HCT116 (cell line): ENCODE results near the gene CCDC30. TPM values are rescaled to one million over a fixed set of nuclear protein-coding genes. Genes with fewer than 3 reads are reported as not detected.

Source experiments
- ATAC-seq: fragments of 200-7000 bp; cut with Tn5 transposase; 2 replicates; pipeline ENCODE4 v1.9.1; 2020; ENCODE audit warnings: mild to moderate bottlenecking, moderate library complexity
- BruUV-seq: library from RNA; stranded (reverse); fragments of 400-500 nt; replicated peaks from 2 replicates; lab custom pipeline; 2021; lab: Mats Ljungman, UMichigan
- CTCF ChIA-PET: fragments of 300-600 bp; sonication (Branson Sonifier 250); formaldehyde crosslinking; loops from one replicate; lab custom pipeline; 2021; ENCODE audit warnings: antibody characterized with exemption; lab: Charles Lee
- POLR2A ChIA-PET: fragments of 300-600, 350-600 bp; sonication (Branson Sonifier 250); formaldehyde crosslinking; loops from one replicate; lab custom pipeline; 2021; ENCODE audit warnings: antibody characterized with exemption; lab: Charles Lee
- RAD21 ChIA-PET, 2 experiments: fragments of 300-600 bp; sonication (Branson Sonifier 250); formaldehyde crosslinking; loops; one replicate each; lab custom pipeline; 2023; ENCODE audit warnings: low total read pairs in 2 of 2; ENCODE audit not compliant: uncharacterized antibody in 2 of 2, unreplicated experiment in 2 of 2, low non-redundant PET in 1 of 2; lab: Charles Lee
- DNase-seq: peaks from one replicate; pipeline ENCODE4 v3.0.0-alpha.2; 2010; ENCODE audit warnings: low read depth, low spot score
- H2AFZ ChIP-seq: fragments of 200-600 bp; shearing (Covaris generic), sonication (generic); 2 replicates; pipeline ENCODE4 v1.6.1; 2017; ENCODE audit warnings: low read depth, mixed run types, mixed read lengths, antibody characterized with exemption, low read length; ENCODE audit not compliant: poor library complexity, severe bottlenecking
- H3K27ac ChIP-seq: 2 replicates; pipeline ENCODE4 v1.5.1; 2012; ENCODE audit warnings: low read depth, low read length
- H3K27me3 ChIP-seq: fragments of 200-600 bp; sonication (generic); 2 replicates; pipeline ENCODE4 v1.6.1; 2016; ENCODE audit warnings: mixed run types, low read length, mixed read lengths; ENCODE audit not compliant: insufficient read depth
- H3K36me3 ChIP-seq, 2 experiments: fragments of 200-500 bp in 1 of 2; fragments of 200-600 bp in 1 of 2; sonication (Bioruptor generic) in 1 of 2; sonication (generic) in 1 of 2; 2 replicates each; pipeline versions ENCODE4 v1.5.1 to v1.6.1; 2014 to 2016; ENCODE audit warnings: low read length in 2 of 2, inconsistent platforms in 1 of 2, mixed read lengths in 1 of 2, mixed run types in 1 of 2; ENCODE audit not compliant: insufficient read depth in 2 of 2, control insufficient read depth in 1 of 2
- H3K4me1 ChIP-seq, 2 experiments: fragments of 200-600 bp in 1 of 2; sonication (generic) in 1 of 2; 2 replicates each; pipeline versions ENCODE4 v1.5.1 to v1.6.1; 2012 to 2017; ENCODE audit warnings: low read length in 2 of 2, inconsistent platforms in 1 of 2, mild to moderate bottlenecking in 1 of 2, mixed read lengths in 1 of 2, mixed run types in 1 of 2, moderate library complexity in 1 of 2; ENCODE audit not compliant: insufficient read depth in 2 of 2, control insufficient read depth in 1 of 2
- H3K4me2 ChIP-seq: fragments of 200-600 bp; sonication (generic); 2 replicates; pipeline ENCODE4 v1.6.1; 2017; ENCODE audit warnings: mixed run types, low read length, mixed read lengths
- H3K4me3 ChIP-seq, 2 experiments: fragments of 200-600 bp in 1 of 2; sonication (generic) in 1 of 2; replicated peaks in 1 of 2; 2 replicates each; pipeline ENCODE4 v1.5.1; 2011 to 2016; ENCODE audit warnings: low read length in 2 of 2, control low read depth in 1 of 2, low read depth in 1 of 2, mild to moderate bottlenecking in 1 of 2, mixed read lengths in 1 of 2, mixed run types in 1 of 2
- H3K79me2 ChIP-seq: fragments of 200-600 bp; sonication (generic); 2 replicates; pipeline ENCODE4 v1.6.1; 2017; ENCODE audit warnings: mild to moderate bottlenecking, mixed run types, low read length, moderate library complexity, mixed read lengths; ENCODE audit not compliant: insufficient read depth
- H3K9ac ChIP-seq: fragments of 200-600 bp; sonication (generic); 2 replicates; pipeline ENCODE4 v1.6.1; 2016; ENCODE audit warnings: low read length, mixed read lengths
- H3K9me2 ChIP-seq: fragments of 200-600 bp; sonication (generic), shearing (Covaris generic); 2 replicates; pipeline ENCODE4 v1.6.1; 2017; ENCODE audit warnings: mixed run types, mild to moderate bottlenecking, moderate library complexity; ENCODE audit not compliant: insufficient read depth
- H3K9me3 ChIP-seq, 2 experiments: fragments of 200-500 bp in 1 of 2; fragments of 200-600 bp in 1 of 2; sonication (Bioruptor generic) in 1 of 2; sonication (generic) in 1 of 2; 2 replicates each; pipeline ENCODE4 v1.6.1; 2014 to 2017; ENCODE audit warnings: low read length in 2 of 2, mixed read lengths in 2 of 2, inconsistent platforms in 1 of 2, low read depth in 1 of 2, mild to moderate bottlenecking in 1 of 2, mixed run types in 1 of 2, moderate library complexity in 1 of 2; ENCODE audit not compliant: control insufficient read depth in 1 of 2, insufficient read depth in 1 of 2
- H4K20me1 ChIP-seq: fragments of 200-600 bp; sonication (generic), shearing (Covaris generic); 2 replicates; pipeline ENCODE4 v1.6.1; 2017; ENCODE audit warnings: mixed run types, mild to moderate bottlenecking, moderate library complexity; ENCODE audit not compliant: insufficient read depth
- CBX3 ChIP-seq: IDR thresholded peaks from 2 replicates; pipeline ENCODE4 v1.6.1; 2012; ENCODE audit warnings: low read depth
- CEBPB ChIP-seq: IDR thresholded peaks from 2 replicates; pipeline ENCODE4 v1.6.1; 2012; ENCODE audit warnings: low read depth
- EGR1 ChIP-seq: IDR thresholded peaks from 2 replicates; pipeline ENCODE4 v1.6.1; 2012; ENCODE audit warnings: low read depth
- ELF1 ChIP-seq: IDR thresholded peaks from 2 replicates; pipeline ENCODE4 v1.6.1; 2012; ENCODE audit warnings: low read depth, borderline replicate concordance
- EZH2 ChIP-seq: fragments of 200-600 bp; sonication (generic); IDR thresholded peaks from 2 replicates; pipeline ENCODE4 v1.6.1; 2017; ENCODE audit warnings: antibody characterized with exemption, mixed run types
- FOSL1 ChIP-seq: IDR thresholded peaks from 2 replicates; pipeline ENCODE4 v1.6.1; 2012; ENCODE audit warnings: low read depth
- JUND ChIP-seq: IDR thresholded peaks from 2 replicates; pipeline ENCODE4 v1.6.1; 2012
- MAX ChIP-seq: IDR thresholded peaks from 2 replicates; pipeline ENCODE4 v1.6.1; 2012
- POLR2A ChIP-seq: IDR thresholded peaks from 2 replicates; pipeline ENCODE4 v1.7.0; 2011; ENCODE audit warnings: borderline replicate concordance; ENCODE audit not compliant: insufficient read depth, insufficient read length; ENCODE audit errors: extremely low read depth
- POLR2AphosphoS5 ChIP-seq: IDR thresholded peaks from 2 replicates; pipeline ENCODE4 v1.6.1; 2011; ENCODE audit warnings: mild to moderate bottlenecking, low read depth, low read length, moderate library complexity
- RAD21 ChIP-seq: IDR thresholded peaks from 2 replicates; pipeline ENCODE4 v1.6.1; 2012; ENCODE audit warnings: low read depth, mild to moderate bottlenecking
- REST ChIP-seq: IDR thresholded peaks from 2 replicates; pipeline ENCODE4 v1.6.1; 2012; ENCODE audit warnings: low read depth
- SIN3A ChIP-seq: IDR thresholded peaks from 2 replicates; pipeline ENCODE4 v1.6.1; 2012; ENCODE audit warnings: low read depth
- SP1 ChIP-seq: IDR thresholded peaks from 2 replicates; pipeline ENCODE4 v1.6.1; 2012; ENCODE audit warnings: low read depth
- TCF7L2 ChIP-seq: IDR thresholded peaks from 2 replicates; pipeline ENCODE4 v1.7.0; 2011; ENCODE audit warnings: borderline replicate concordance, inconsistent platforms; ENCODE audit not compliant: insufficient read depth, insufficient read length; ENCODE audit errors: extremely low read depth
- ZBTB33 ChIP-seq: IDR thresholded peaks from 2 replicates; pipeline ENCODE4 v1.6.1; 2011; ENCODE audit warnings: mild to moderate bottlenecking, low read length, moderate library complexity; ENCODE audit not compliant: insufficient replicate concordance; ENCODE audit errors: extremely low read depth
- ZFX ChIP-seq: fragments of 450-650 bp; IDR thresholded peaks from 2 replicates; pipeline ENCODE4 v1.6.1; 2017
- ZNF274 ChIP-seq: fragments of 200-500 bp; sonication (Bioruptor generic); IDR thresholded peaks from 2 replicates; pipeline ENCODE4 v1.6.1; 2014; ENCODE audit warnings: mild to moderate bottlenecking, low read depth, low read length, inconsistent platforms
- intact Hi-C: fragments of 100-400 bp; cut with micrococcal nuclease; formaldehyde crosslinking; loops from 2 replicates; pipeline ENCODE4 v1.10.0; 2022
- total RNA-seq: library from RNA; stranded (reverse); gene quantifications from one replicate; pipeline ENCODE4 v1.2.1, GENCODE V29; 2021; ENCODE audit not compliant: unreplicated experiment

The CCDC30 gene
- total RNA-seq, 1 experiment from 2014 or later = 2.0 TPM

- Histone ChIP-seq H3K9me2 (no peaks in the 10 kb centered on the region), H4K20me1 (no peaks in the 10 kb centered on the region), H2AFZ (no peak overlapping the region), H3K27me3 (no peaks in the 10 kb centered on the region), H3K9me3 (no peaks in the 10 kb centered on the region), H3K4me2 (no peak overlapping the region), H3K27ac (no peak overlapping the region)
- DNase-seq = no peak
- CTCF ChIA-PET = no interaction called here
- TF ChIP-seq ELF1 (no peak), JUND (no peak), CBX3 (no peak), POLR2AphosphoS5 (no peak), ZNF274 (no peak), POLR2A (no peak), FOSL1 (no peak), ZFX (no peak), REST (no peak), EZH2 (no peak), RAD21 (no peak), SIN3A (no peak), MAX (no peak), SP1 (no peak), TCF7L2 (no peak), EGR1 (no peak), ZBTB33 (no peak), CEBPB (no peak)
- TF ChIP-seq, all 23 proteins: peak for 0
- RAD21 ChIA-PET = no interaction called here
- H3K4me3 ChIP-seq = no peak overlapping the region
- H3K4me1 ChIP-seq = no peaks in the 10 kb centered on the region
- no peak overlapping the region for H3K9ac ChIP-seq
- ATAC-seq = no peak
- intact Hi-C loops = no loop called here
- no TSS peak for BruUV-seq
- no peaks in the 10 kb centered on the region for H3K36me3 ChIP-seq
- POLR2A ChIA-PET = no interaction called here
- H3K79me2 ChIP-seq = no peaks in the 10 kb centered on the region
These were observed 88.1 kb downstream of the CCDC30 start for GRCh38 chr1:42551180-42551579.
